Upper lobe of left lung (tissue), 6 donors: ENCODE data around the gene RNF125. TPM values are rescaled to one million over a fixed set of nuclear protein-coding genes. Genes with fewer than 3 reads are reported as not detected.
A peak's percentile ranks its signal among the peaks of the same experiment; 100 is the strongest.
"Not testable (repeated sequence)": the region's sequence is repeated elsewhere in the genome, so short reads cannot be mapped to it uniquely, and the experiment has no call there.

ENCODE experiments used
- ATAC-seq, 2 donors: fragments of 200-7000 bp; cut with Tn5 transposase; one replicate each; pipeline ENCODE4 v1.9.1; 2022; ENCODE audit warnings: mild to moderate bottlenecking in 2 of 2, moderate library complexity in 2 of 2; ENCODE audit not compliant: low FRiP score in 2 of 2
- DNase-seq, 2 donors: peaks; one replicate each; pipeline ENCODE4 v3.0.0-alpha.2; 2019 to 2020
- H3K27ac ChIP-seq, 4 donors: fragments of 200-600 bp; sonication (generic); one replicate each; pipeline ENCODE4 v1.5.1; 2016 to 2019
- H3K27me3 ChIP-seq, 4 donors: fragments of 200-600 bp; sonication (generic); one replicate each; pipeline ENCODE4 v1.5.1; 2017 to 2019
- H3K36me3 ChIP-seq, 4 donors: fragments of 200-600 bp; sonication (generic); one replicate each; pipeline ENCODE4 v1.5.1; 2016 to 2019
- H3K4me1 ChIP-seq, 4 donors: fragments of 200-600 bp; sonication (generic); one replicate each; pipeline ENCODE4 v1.5.1; 2018 to 2019
- H3K4me3 ChIP-seq, 4 donors: fragments of 200-600 bp; sonication (generic); one replicate each; pipeline ENCODE4 v1.5.1; 2017 to 2019; ENCODE audit warnings: mild to moderate bottlenecking in 2 of 4, moderate library complexity in 1 of 4
- H3K9me3 ChIP-seq, 4 donors: fragments of 200-600 bp; sonication (generic); one replicate each; pipeline ENCODE4 v1.5.1; 2018 to 2019
- EP300 ChIP-seq, 4 donors: sonication (generic); formaldehyde crosslinking; IDR thresholded peaks; one replicate each; pipeline ENCODE4 v1.5.1; 2017; ENCODE audit warnings: antibody characterized with exemption in 4 of 4, control low read depth in 2 of 4
- POLR2A ChIP-seq, 4 donors: fragments of 450-650 bp; IDR thresholded peaks; one replicate each; pipeline ENCODE4 v1.5.1; 2016 to 2017; ENCODE audit warnings: antibody characterized with exemption in 4 of 4, mild to moderate bottlenecking in 2 of 4
- POLR2AphosphoS5 ChIP-seq, 2 donors: sonication (generic); formaldehyde crosslinking; IDR thresholded peaks; one replicate each; pipeline ENCODE4 v1.5.1; 2017; ENCODE audit warnings: antibody characterized with exemption in 2 of 2
- WGBS, 2 donors: methylation state at CpG; one replicate each; pipeline ENCODE4 v1.1.5; 2017 to 2018; 5-methylcytosine and 5-hydroxymethylcytosine counted together
- total RNA-seq, 6 donors: library from RNA; depleted of rRNA in 4 of 6; stranded (reverse); fragments of >200 nt in 4 of 6; gene quantifications; one replicate each; pipeline versions ENCODE4 v1.1.0 to v1.2.1, GENCODE V29; 2016 to 2021
- TF ChIP-seq, protein P1 (sequence below), 6 experiments: fragments of 450-650 bp in 4 of 6; fragments of 200-600 bp in 2 of 6; sonication (generic) in 2 of 6; IDR thresholded peaks; one replicate each; pipeline ENCODE4 v1.5.1; 2016 to 2019; ENCODE audit warnings: antibody characterized with exemption in 6 of 6
- donor health status: DM: no; HTN: no; CAD: no; lungs with moderate emphysema.
- donor health status: DM: no; HTN: yes; CAD: no; lungs with severe emphysema.

The RNF125 gene
- total RNA-seq, 6 donors from 2014 or later = 3.3 to 5.6 (median 4.9) TPM

DNA sequence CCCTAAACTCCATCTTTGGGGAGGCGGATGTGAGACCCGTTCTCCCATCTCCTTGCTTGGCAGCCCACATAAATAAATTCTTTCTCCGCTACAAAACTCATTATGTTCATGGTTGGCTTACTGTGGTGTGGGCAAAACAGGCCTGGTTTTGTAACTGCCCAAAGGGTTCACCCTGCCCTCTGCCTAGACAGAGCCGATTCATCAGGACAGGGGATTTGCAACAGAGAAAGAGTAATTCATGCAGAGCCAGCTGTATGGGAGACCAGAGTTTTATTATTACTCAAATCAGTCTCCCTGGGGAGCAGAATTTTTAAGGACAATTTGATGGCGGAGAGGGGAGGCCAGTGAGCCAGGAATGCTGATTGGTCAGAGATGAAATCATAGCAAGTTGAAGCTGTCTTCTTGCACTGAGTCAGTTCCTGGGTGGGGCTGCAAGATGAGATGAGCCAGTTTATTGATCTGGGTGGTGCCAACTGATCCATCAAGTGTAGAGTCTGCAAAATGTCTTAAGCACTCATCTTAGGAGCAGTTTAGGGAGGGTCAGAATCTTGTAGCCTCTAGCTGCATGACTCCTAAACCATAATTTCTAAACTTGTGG, 8.4 kb upstream of the RNF125 start:
- DNase-seq (no peak), ATAC-seq (no peak)
- H3K27ac ChIP-seq = no peak overlapping the region
- no peak overlapping the region for H3K4me3 ChIP-seq
- TF ChIP-seq POLR2A (IDR thresholded peaks at IDR 0.05) = no peak
- no peak for TF ChIP-seq POLR2AphosphoS5 (IDR thresholded peaks at IDR 0.05)
- TF ChIP-seq EP300 (IDR thresholded peaks at IDR 0.05) = no peak
- TF ChIP-seq, protein P1, sequence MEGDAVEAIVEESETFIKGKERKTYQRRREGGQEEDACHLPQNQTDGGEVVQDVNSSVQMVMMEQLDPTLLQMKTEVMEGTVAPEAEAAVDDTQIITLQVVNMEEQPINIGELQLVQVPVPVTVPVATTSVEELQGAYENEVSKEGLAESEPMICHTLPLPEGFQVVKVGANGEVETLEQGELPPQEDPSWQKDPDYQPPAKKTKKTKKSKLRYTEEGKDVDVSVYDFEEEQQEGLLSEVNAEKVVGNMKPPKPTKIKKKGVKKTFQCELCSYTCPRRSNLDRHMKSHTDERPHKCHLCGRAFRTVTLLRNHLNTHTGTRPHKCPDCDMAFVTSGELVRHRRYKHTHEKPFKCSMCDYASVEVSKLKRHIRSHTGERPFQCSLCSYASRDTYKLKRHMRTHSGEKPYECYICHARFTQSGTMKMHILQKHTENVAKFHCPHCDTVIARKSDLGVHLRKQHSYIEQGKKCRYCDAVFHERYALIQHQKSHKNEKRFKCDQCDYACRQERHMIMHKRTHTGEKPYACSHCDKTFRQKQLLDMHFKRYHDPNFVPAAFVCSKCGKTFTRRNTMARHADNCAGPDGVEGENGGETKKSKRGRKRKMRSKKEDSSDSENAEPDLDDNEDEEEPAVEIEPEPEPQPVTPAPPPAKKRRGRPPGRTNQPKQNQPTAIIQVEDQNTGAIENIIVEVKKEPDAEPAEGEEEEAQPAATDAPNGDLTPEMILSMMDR (IDR thresholded peaks at IDR 0.05) = no peak
- no peaks in the 10 kb centered on the region for H3K4me1 ChIP-seq
- peaks cover 0 to 3% (median 0%) of the 10 kb centered on the region in 4 donors for H3K9me3 ChIP-seq
- H3K36me3 ChIP-seq = no peaks in the 10 kb centered on the region
- 95 to 98% methylated on average over 5 of the region's 5 CpGs for WGBS, 2 donors
- H3K27me3 ChIP-seq = no peaks in the 10 kb centered on the region

DNA sequence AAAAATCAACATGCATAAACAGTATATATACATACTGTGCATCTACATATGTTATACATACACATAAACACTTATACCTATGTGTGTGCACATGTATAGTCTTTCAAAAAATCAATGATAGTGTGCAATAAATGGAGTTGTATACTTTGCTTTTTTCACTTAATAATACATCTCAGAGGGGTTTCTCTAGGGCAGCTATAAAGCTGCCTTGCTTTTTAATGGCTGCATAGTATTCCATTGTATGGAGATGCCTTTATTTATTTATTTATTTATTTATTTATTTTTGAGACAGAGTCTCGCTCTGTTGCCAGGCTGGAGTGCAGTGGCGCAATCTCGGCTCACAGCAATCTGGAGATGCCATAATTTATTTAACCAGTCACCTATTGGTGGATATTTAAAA, 7.4 kb upstream of the RNF125 start:
- DNase-seq (no peak), ATAC-seq (no peak)
- no peaks in the 10 kb centered on the region for H3K36me3 ChIP-seq
- H3K27me3 ChIP-seq = no peaks in the 10 kb centered on the region
- TF ChIP-seq POLR2AphosphoS5 (IDR thresholded peaks at IDR 0.05) (no peak), EP300 (IDR thresholded peaks at IDR 0.05) (no peak), POLR2A (IDR thresholded peaks at IDR 0.05) (no peak)
- TF ChIP-seq, protein P1 (IDR thresholded peaks at IDR 0.05) = no peak
- no peak overlapping the region for H3K27ac ChIP-seq
- no peaks in the 10 kb centered on the region for H3K4me1 ChIP-seq
- H3K9me3 ChIP-seq = peaks cover 0 to 3% (median 0%) of the 10 kb centered on the region in 4 donors
- no peak overlapping the region for H3K4me3 ChIP-seq
- 91 to 98% methylated on average over 3 of the region's 3 CpGs for WGBS, 2 donors

DNA sequence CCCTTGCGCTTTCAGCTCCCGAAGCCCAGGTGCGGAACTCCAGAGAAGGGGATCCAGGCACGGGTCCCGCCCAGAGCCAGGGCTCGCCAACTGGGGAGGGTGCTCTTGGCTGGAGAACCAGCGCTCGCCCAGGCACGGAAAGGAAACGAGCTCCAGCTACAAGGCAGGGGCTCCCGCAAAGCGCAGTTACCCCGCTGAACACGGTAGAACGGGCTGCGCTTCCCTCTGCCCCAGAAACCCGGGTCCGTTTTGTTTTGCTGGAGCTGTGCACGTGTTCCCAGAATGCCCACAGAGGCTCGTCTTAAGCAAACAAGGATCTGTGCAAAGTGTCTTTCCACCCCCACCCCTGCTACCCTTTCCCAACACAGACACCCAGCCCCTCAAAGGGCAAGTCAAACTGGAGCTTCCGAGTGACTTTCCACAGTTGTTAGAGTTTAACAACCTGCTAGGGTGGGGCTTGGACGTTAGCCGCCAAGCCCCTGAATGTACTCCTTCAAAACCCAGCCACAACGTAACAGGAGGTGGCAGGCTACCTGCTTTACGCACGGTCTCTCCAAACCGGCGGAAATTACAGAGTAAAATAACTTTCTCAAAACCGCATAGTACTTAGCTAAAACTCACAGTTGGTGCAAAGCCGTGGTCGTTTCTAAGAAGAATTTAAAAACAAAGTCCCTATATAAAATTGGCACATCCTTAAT, 775 bp downstream of the RNF125 start:
- peaks cover 0 to 34% (median 23%) of the 10 kb centered on the region in 4 donors for H3K4me1 ChIP-seq
- no peaks in the 10 kb centered on the region for H3K27me3 ChIP-seq
- H3K36me3 ChIP-seq = no peaks in the 10 kb centered on the region
- 1% methylated on average over 11 to 25 of the region's 31 CpGs for WGBS, 2 donors
- TF ChIP-seq POLR2A (IDR thresholded peaks at IDR 0.05) (no peak), EP300 (IDR thresholded peaks at IDR 0.05) (no peak), POLR2AphosphoS5 (IDR thresholded peaks at IDR 0.05) (no peak)
- TF ChIP-seq, protein P1 (IDR thresholded peaks at IDR 0.05) = no peak
- DNase-seq (peak; percentile 50 to 83), ATAC-seq (peak; percentile 59 to 64)
- H3K27ac ChIP-seq = peak overlapping the region; percentile 68 to 92 (median 88)
- no peaks in the 10 kb centered on the region for H3K9me3 ChIP-seq
- H3K4me3 ChIP-seq = peak overlapping the region; percentile 62 to 76 (median 66)

DNA sequence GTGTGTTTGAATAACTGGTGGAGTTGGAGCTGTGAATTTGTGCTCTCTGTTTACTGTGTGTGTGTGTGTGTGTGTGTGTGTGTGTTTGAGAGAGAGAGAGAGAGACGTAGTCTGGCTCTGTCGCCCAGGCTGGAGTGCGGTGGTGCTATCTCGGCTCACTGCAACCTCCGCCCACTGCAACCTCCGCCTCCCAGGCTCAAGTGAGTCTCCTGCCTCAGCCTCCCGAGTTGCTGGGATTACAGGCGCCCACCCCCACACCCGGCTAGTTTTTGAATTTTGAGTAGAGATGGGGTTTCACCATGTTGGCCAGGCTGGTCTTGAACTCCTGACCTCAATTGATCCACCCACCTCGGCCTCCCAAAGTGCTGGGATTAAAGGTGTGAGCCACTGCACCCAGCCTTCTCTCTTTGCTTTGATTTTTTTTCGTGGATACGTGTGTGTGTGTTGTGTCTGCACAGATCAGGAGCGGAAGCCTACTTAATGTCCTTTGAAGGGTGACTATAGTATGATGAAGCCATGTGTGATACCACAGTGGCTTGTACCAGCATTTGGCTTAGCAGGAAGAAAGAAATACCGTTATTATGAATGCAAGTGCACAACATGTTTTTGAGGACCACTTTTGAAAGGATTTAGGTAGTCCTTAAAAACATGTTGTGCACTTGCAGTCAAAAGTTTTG, 1.5 kb downstream of the RNF125 start:
- peak in 1 of 2 donors; percentile 11 for ATAC-seq
- not testable (repeated sequence) for DNase-seq, H3K9me3 ChIP-seq, H3K36me3 ChIP-seq, H3K27me3 ChIP-seq
- WGBS, 2 donors = 40% methylated on average over 6 to 14 of the region's 14 CpGs
- peak overlapping the region in 3 of 4 donors; percentile 84 to 92 (median 91) for H3K27ac ChIP-seq
- H3K4me1 ChIP-seq = peaks cover 0 to 34% (median 23%) of the 10 kb centered on the region in 4 donors
- H3K4me3 ChIP-seq = peak overlapping the region; percentile 62 to 76 (median 66)

DNA sequence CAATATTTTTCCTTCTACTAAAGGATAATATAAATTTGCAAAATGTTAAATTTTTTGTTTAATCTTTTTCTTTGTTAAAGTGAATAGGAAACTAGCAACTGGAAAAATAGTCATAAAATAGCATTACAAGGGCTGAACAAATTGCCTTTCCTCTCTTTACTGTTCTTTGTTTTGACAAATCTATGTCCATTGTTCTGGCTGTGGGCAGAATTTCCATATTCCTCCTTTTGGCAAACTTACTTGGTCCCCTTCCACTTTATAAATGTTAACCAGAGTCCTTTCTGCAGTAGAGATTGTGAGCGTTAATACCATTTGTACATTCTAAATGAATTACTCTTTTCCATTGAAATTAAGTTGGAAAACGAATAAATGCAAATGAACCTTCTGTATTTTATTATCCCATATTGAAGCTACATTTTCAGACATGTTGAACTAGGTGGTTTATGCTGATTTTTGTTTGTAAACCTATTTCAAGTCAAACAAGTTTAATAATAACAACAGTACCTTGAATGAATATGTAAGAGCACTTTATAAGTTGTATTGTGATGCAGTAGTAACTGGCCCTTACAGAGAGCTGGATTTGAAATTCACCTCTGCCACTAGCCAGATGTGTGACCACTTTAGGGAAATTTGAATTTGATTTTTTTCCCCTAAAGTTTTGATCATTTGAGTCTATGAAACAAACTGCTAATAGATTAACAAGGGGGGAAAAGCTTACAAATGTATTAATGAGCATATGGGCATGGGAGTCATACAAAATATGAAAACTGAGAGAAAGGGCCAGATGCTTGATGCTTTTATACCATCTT, 3.3 kb downstream of the RNF125 start:
- Histone ChIP-seq H3K4me3 (no peak overlapping the region), H3K27me3 (no peaks in the 10 kb centered on the region), H3K4me1 (peaks cover 6 to 41% (median 28%) of the 10 kb centered on the region in 4 donors), H3K9me3 (no peaks in the 10 kb centered on the region), H3K27ac (no peak overlapping the region), H3K36me3 (no peaks in the 10 kb centered on the region)
- WGBS, 2 donors = 61 to 72% methylated on average over 2 of the region's 2 CpGs
- TF ChIP-seq, protein P1 (IDR thresholded peaks at IDR 0.05) = no peak
- TF ChIP-seq POLR2AphosphoS5 (IDR thresholded peaks at IDR 0.05) = no peak
- ATAC-seq (no peak), DNase-seq (no peak)
